K562 (cell line): ENCODE data around the gene ATOH8. TPM values are rescaled to one million over a fixed set of nuclear protein-coding genes. Genes with fewer than 3 reads are reported as not detected.

ENCODE experiments used
- CBX2 ChIP-seq: fragments of 200-600 bp; sonication (generic); IDR thresholded peaks from one replicate; pipeline ENCODE4 v1.6.1; 2012; ENCODE audit warnings: mild to moderate bottlenecking, low read length, inconsistent platforms; ENCODE audit not compliant: insufficient read depth, poor library complexity, severe bottlenecking
- CTBP1 ChIP-seq: fragments of 450-650 bp; IDR thresholded peaks from 2 replicates; pipeline ENCODE4 v1.6.1; 2016; ENCODE audit warnings: borderline replicate concordance
- CUX1 ChIP-seq: fragments of 200-800 bp; sonication (Bioruptor generic); IDR thresholded peaks from 2 replicates; pipeline ENCODE4 v1.6.1; 2016; ENCODE audit warnings: missing genetic modification characterization, missing compliant biosample characterization
- ETS1 ChIP-seq: conservative IDR thresholded peaks from 2 replicates; pipeline ENCODE4 v1.6.1; 2011; ENCODE audit warnings: low read depth, mild to moderate bottlenecking, low read length; ENCODE audit not compliant: control insufficient read depth
- RB1 ChIP-seq: fragments of 450-650 bp; IDR thresholded peaks from 2 replicates; pipeline ENCODE4 v1.6.1; 2017; ENCODE audit warnings: low read depth, mild to moderate bottlenecking
- ZSCAN29 ChIP-seq: fragments of 450-650 bp; IDR thresholded peaks from 2 replicates; pipeline ENCODE4 v1.6.1; 2017
- polyA plus RNA-seq, 8 experiments: library from polyadenylated mRNA; depleted of rRNA in 4 of 8; stranded (reverse) in 5 of 8; unstranded in 3 of 8; fragments of >200 nt; fragmentation: Nextera tagmentation in 2 of 8; fragmentation: Illumina TruSeq in 1 of 8; extraction: Ambion mirVana in 2 of 8; extraction: Trizol in 1 of 8; gene quantifications; 2 replicates each; pipeline versions ENCODE4 v1.2.1 to v1.2.3, GENCODE V29; 2011 to 2014; ENCODE audit warnings: inconsistent platforms in 1 of 8, missing spikeins in 1 of 8
- total RNA-seq, 7 experiments: library from RNA; depleted of rRNA in 6 of 7; stranded (reverse); fragments of >200 nt in 6 of 7; fragmentation: Illumina TruSeq in 2 of 7; extraction: Trizol in 2 of 7; gene quantifications; 2 replicates each; pipeline versions ENCODE4 v1.2.1 to v1.2.3, GENCODE V29; 2011 to 2021; ENCODE audit warnings: low replicate concordance in 1 of 7

Gene ATOH8
- total and polyA plus RNA-seq, 9 of the 15 experiments (the other 6 are each of a cell fraction or from before 2014, with no cell fraction given), result not detected

GRCh38 chr2:85799215-85799956, 45.6 kb downstream of the ATOH8 start (continued):
- TF ChIP-seq CUX1 (CRISPR knock-in tag) (no peak), CBX2 (no peak), CTBP1 (no peak), ETS1 (no peak), ZSCAN29 (no peak), RB1 (no peak)
